Measurements from ENCODE around the gene LAIR1.

DNA sequence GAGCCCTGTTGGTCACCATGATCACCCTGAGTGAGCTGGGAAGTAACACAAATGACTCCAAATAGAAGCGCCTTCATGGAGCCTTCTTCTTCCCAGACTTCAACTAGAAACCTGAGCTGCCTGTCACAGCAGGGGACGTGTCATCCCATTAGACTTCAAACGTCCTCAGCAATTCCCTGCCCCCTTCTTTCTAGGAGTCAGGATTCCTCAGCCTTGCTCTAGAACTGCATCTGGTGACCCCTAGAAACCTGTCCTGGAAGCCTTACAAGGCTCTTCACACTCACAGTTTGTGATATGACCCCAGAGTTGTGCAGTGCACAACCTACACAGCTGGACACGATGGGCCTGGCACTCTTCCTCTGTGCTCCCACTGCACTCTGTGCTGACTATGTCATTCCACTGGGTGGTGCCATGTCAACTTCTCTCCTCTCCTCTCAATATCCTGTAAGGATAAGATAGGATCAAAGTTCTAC, 26.9 kb upstream of the LAIR1 start:
- TF ChIP-seq, protein P1, sequence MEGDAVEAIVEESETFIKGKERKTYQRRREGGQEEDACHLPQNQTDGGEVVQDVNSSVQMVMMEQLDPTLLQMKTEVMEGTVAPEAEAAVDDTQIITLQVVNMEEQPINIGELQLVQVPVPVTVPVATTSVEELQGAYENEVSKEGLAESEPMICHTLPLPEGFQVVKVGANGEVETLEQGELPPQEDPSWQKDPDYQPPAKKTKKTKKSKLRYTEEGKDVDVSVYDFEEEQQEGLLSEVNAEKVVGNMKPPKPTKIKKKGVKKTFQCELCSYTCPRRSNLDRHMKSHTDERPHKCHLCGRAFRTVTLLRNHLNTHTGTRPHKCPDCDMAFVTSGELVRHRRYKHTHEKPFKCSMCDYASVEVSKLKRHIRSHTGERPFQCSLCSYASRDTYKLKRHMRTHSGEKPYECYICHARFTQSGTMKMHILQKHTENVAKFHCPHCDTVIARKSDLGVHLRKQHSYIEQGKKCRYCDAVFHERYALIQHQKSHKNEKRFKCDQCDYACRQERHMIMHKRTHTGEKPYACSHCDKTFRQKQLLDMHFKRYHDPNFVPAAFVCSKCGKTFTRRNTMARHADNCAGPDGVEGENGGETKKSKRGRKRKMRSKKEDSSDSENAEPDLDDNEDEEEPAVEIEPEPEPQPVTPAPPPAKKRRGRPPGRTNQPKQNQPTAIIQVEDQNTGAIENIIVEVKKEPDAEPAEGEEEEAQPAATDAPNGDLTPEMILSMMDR (IDR thresholded peaks at IDR 0.05) = no peak
- no peak for TF ChIP-seq POLR2AphosphoS5 (IDR thresholded peaks at IDR 0.05)
- no peak for TF ChIP-seq EP300 (IDR thresholded peaks at IDR 0.05)

Measured in upper lobe of left lung (tissue), 4 donors.